DND-41 (cell line): ENCODE data around the gene COL15A1.

Experiments used
- ATAC-seq: fragments of 200-7000 bp; cut with Tn5 transposase; 3 replicates; pipeline ENCODE4 v1.9.1; 2021; ENCODE audit warnings: low read depth; ENCODE audit not compliant: insufficient read depth
- DNase-seq: peaks from one replicate; pipeline ENCODE4 v3.0.0-alpha.2; 2020
- H2AFZ ChIP-seq: 2 replicates; pipeline ENCODE4 v1.6.0; 2012; ENCODE audit warnings: low read depth, low read length
- H3K27ac ChIP-seq: 2 replicates; pipeline ENCODE4 v1.5.1; 2012; ENCODE audit warnings: low read length, inconsistent platforms
- H3K27me3 ChIP-seq: fragments of 200-600 bp; sonication (generic); 2 replicates; pipeline ENCODE4 v1.6.0; 2012; ENCODE audit warnings: low read length, mild to moderate bottlenecking, inconsistent platforms; ENCODE audit not compliant: insufficient read depth, poor library complexity
- H3K36me3 ChIP-seq: 2 replicates; pipeline ENCODE4 v1.5.1; 2012; ENCODE audit warnings: low read length, inconsistent platforms; ENCODE audit not compliant: insufficient read depth
- H3K4me1 ChIP-seq: 2 replicates; pipeline ENCODE4 v1.5.1; 2012; ENCODE audit warnings: mild to moderate bottlenecking, low read length; ENCODE audit not compliant: insufficient read depth
- H3K4me2 ChIP-seq: 2 replicates; pipeline ENCODE4 v1.6.0; 2012; ENCODE audit warnings: mild to moderate bottlenecking, moderate library complexity, low read length, inconsistent platforms; ENCODE audit not compliant: insufficient read depth
- H3K4me3 ChIP-seq, 2 experiments: fragments of 200-600 bp in 1 of 2; shearing (Covaris generic) in 1 of 2; 2 replicates each; pipeline ENCODE4 v1.5.1; 2012 to 2016; ENCODE audit warnings: inconsistent platforms in 2 of 2, low read length in 2 of 2, mild to moderate bottlenecking in 2 of 2, low read depth in 1 of 2, moderate library complexity in 1 of 2
- H3K79me2 ChIP-seq: 2 replicates; pipeline ENCODE4 v1.6.0; 2012; ENCODE audit warnings: low read length, inconsistent platforms; ENCODE audit not compliant: insufficient read depth
- H3K9ac ChIP-seq: 2 replicates; pipeline ENCODE4 v1.6.0; 2012; ENCODE audit warnings: low read depth, mild to moderate bottlenecking, inconsistent platforms, low read length, moderate library complexity
- H3K9me3 ChIP-seq: 2 replicates; pipeline ENCODE4 v1.5.1; 2012; ENCODE audit warnings: low read length, moderate library complexity, mild to moderate bottlenecking, inconsistent platforms; ENCODE audit not compliant: insufficient read depth, severe bottlenecking
- H4K20me1 ChIP-seq: 2 replicates; pipeline ENCODE4 v1.6.0; 2012; ENCODE audit warnings: low read length; ENCODE audit not compliant: insufficient read depth
- EZH2 ChIP-seq: IDR thresholded peaks from 3 replicates; pipeline ENCODE4 v1.6.1; 2012; ENCODE audit warnings: borderline replicate concordance, low read depth, mild to moderate bottlenecking, moderate library complexity, low read length, inconsistent platforms; ENCODE audit not compliant: severe bottlenecking
- TF ChIP-seq, protein P1 (sequence below): IDR thresholded peaks from 2 replicates; pipeline ENCODE4 v1.5.1; 2012; ENCODE audit warnings: borderline replicate concordance, low read length, moderate library complexity, mild to moderate bottlenecking; ENCODE audit not compliant: poor library complexity, severe bottlenecking; ENCODE audit errors: extremely low read depth

The COL15A1 gene

DNA sequence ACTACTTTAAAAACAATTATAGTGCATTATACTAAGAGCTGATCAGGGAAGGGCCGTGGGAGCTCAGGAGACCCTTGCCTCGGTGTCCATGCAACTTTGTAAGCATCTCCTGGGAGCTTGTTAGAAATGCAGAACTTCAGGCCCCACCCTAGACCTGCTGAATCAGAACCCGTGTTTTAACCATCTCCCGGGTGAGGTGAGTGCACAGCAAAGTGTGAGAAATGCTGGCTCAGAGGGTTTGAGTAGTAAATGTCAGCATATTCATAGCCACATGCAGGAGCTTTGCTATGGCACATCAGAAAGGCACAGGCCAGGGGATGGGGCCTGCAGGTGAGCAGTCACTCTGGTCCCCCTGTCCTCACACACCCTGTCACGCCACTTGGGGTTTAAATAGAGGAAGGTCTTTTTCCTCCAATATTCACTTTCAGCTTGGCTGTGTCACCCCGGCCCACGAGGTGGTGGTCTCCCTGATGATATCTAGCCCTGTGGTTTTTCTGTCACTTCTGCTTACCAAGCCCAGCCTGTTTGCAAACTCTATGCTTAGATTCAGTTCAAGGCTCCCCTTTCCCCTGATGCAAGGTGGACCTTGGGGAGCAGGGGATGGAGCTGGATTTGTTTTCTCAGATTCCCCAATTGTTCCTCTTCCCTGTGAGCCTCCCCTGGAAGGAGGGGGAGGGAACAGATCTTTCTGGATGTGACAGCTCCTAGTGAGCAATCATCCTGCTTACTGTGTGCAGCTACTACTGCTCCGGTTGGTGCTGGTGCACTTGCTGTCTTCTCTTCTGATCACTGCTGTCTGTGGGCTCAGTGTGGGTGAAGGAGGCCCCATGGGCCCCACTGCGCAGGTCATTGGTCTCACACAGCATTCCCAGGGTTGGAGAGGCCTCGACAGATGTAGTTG lies 109.4 kb downstream of the COL15A1 start:
- H4K20me1 ChIP-seq: no peaks in the 10 kb centered on the region
- no peak overlapping the region for H3K27ac ChIP-seq
- no peaks in the 10 kb centered on the region for H3K36me3 ChIP-seq
- no peaks in the 10 kb centered on the region for H3K79me2 ChIP-seq
- H3K4me2 ChIP-seq: no peak overlapping the region
- H3K4me3 ChIP-seq: no peak overlapping the region
- no peak overlapping the region for H2AFZ ChIP-seq
- H3K4me1 ChIP-seq: peaks cover 26% of the 10 kb centered on the region
- TF ChIP-seq EZH2: no peak
- TF ChIP-seq, protein P1, sequence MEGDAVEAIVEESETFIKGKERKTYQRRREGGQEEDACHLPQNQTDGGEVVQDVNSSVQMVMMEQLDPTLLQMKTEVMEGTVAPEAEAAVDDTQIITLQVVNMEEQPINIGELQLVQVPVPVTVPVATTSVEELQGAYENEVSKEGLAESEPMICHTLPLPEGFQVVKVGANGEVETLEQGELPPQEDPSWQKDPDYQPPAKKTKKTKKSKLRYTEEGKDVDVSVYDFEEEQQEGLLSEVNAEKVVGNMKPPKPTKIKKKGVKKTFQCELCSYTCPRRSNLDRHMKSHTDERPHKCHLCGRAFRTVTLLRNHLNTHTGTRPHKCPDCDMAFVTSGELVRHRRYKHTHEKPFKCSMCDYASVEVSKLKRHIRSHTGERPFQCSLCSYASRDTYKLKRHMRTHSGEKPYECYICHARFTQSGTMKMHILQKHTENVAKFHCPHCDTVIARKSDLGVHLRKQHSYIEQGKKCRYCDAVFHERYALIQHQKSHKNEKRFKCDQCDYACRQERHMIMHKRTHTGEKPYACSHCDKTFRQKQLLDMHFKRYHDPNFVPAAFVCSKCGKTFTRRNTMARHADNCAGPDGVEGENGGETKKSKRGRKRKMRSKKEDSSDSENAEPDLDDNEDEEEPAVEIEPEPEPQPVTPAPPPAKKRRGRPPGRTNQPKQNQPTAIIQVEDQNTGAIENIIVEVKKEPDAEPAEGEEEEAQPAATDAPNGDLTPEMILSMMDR: no peak
- peak; percentile 52 for DNase-seq
- no peaks in the 10 kb centered on the region for H3K27me3 ChIP-seq
- no peak overlapping the region for H3K9ac ChIP-seq
- H3K9me3 ChIP-seq: no peaks in the 10 kb centered on the region
- peak; percentile 38 for ATAC-seq

DNA sequence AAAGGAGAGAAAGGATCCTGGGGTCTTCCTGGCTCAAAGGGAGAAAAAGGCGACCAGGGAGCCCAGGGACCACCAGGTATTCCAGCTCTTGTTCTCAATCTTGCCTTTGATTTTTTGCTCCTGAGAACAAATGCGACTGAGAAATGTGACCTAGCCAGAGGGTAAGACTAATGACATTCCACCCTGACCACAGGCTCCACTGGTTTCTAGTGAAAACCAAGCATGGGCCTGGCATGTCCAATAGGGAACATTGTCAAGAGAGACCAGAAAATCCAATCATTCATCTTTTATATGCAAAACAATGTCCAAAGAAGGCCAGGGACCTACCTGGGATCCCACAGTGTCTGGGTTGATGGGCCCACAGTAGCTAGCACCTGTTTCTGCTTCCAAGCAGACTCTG lies 110.9 kb downstream of the COL15A1 start:
- ATAC-seq (no peak), DNase-seq (no peak)
- Histone ChIP-seq H3K79me2 (no peaks in the 10 kb centered on the region), H3K4me3 (no peak overlapping the region), H3K4me2 (no peak overlapping the region), H3K27me3 (no peaks in the 10 kb centered on the region), H3K36me3 (no peaks in the 10 kb centered on the region), H4K20me1 (no peaks in the 10 kb centered on the region), H2AFZ (no peak overlapping the region), H3K9me3 (no peaks in the 10 kb centered on the region), H3K27ac (no peak overlapping the region), H3K4me1 (peaks cover 41% of the 10 kb centered on the region), H3K9ac (no peak overlapping the region)
- TF ChIP-seq, protein P1: no peak
- no peak for TF ChIP-seq EZH2

DNA sequence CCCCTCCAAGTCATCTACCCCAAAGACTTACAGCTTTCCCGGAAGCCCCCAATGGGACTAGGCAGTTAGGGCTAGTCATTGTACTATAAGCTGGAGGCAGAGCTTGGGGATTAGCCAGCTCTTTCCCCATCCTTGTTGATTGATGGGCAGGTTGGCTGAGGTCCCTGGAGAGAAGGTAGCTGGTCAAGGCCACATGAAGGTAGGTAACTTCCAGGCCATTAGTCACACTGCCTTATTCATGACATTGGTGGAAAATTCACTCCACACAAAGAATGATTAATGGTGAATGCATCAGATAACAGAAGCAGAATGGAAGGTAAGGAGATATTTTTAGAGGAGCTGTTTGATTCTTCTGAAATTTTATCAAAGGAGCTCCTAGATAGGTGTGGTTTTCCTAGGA lies 111.7 kb downstream of the COL15A1 start:
- no peak overlapping the region for H3K4me3 ChIP-seq
- H3K27ac ChIP-seq: no peak overlapping the region
- no peaks in the 10 kb centered on the region for H3K27me3 ChIP-seq
- H3K4me2 ChIP-seq: no peak overlapping the region
- no peaks in the 10 kb centered on the region for H3K79me2 ChIP-seq
- no peak overlapping the region for H3K9ac ChIP-seq
- ATAC-seq (no peak), DNase-seq (no peak)
- no peaks in the 10 kb centered on the region for H4K20me1 ChIP-seq
- no peaks in the 10 kb centered on the region for H3K9me3 ChIP-seq
- H2AFZ ChIP-seq: no peak overlapping the region
- no peak for TF ChIP-seq EZH2
- TF ChIP-seq, protein P1: no peak
- no peaks in the 10 kb centered on the region for H3K36me3 ChIP-seq
- H3K4me1 ChIP-seq: peaks cover 49% of the 10 kb centered on the region
